Glomerular visceral epithelial cell (primary cell): ENCODE data around the gene PASD1.
"Not testable (repeated sequence)": the region's sequence is repeated elsewhere in the genome, so short reads cannot be mapped to it uniquely, and the experiment has no call there.

Experiments used
- DNase-seq: peaks from one replicate; pipeline ENCODE4 v3.0.0-alpha.2; 2016; ENCODE audit errors: extremely low spot score

Gene PASD1

GRCh38 chrX:151621422-151621821 lies 57.9 kb downstream of the PASD1 start:
- DNase-seq: no peak

- no peak for DNase-seq
These were observed 61.2 kb downstream of the PASD1 start for GRCh38 chrX:151624677-151625076.

- no peak for DNase-seq
These were observed 68.3 kb downstream of the PASD1 start for GRCh38 chrX:151631822-151632221.

GRCh38 chrX:151633157-151633556 lies 69.7 kb downstream of the PASD1 start:
- DNase-seq: no peak

GRCh38 chrX:151634937-151635336 lies 71.5 kb downstream of the PASD1 start:
- DNase-seq: no peak

- no peak for DNase-seq
These were observed 78.1 kb downstream of the PASD1 start for GRCh38 chrX:151641564-151641963.

- DNase-seq: no peak
These were observed 111.8 kb downstream of the PASD1 start for GRCh38 chrX:151675121-151675746.

GRCh38 chrX:151676196-151676595 lies 112.7 kb downstream of the PASD1 start:
- no peak for DNase-seq

- no peak for DNase-seq
These were observed 116.4 kb downstream of the PASD1 start for GRCh38 chrX:151679798-151680402.

GRCh38 chrX:151680805-151681204 lies 117.3 kb downstream of the PASD1 start:
- no peak for DNase-seq

GRCh38 chrX:151687635-151688034 lies 124.2 kb downstream of the PASD1 start:
- DNase-seq: no peak

GRCh38 chrX:151688695-151689094 lies 125.2 kb downstream of the PASD1 start:
- no peak for DNase-seq

GRCh38 chrX:151692825-151693224 lies 129.3 kb downstream of the PASD1 start:
- no peak for DNase-seq

- no peak for DNase-seq
These were observed 130.6 kb downstream of the PASD1 start for GRCh38 chrX:151694121-151694520.

- DNase-seq: no peak
These were observed 131.4 kb downstream of the PASD1 start, which contains the start of gene PRRG3 for GRCh38 chrX:151694661-151695582. Gene PRRG3, plus strand, starts transcription at chrX:151695458. Its CDS starts 3,357 bp downstream, at chrX:151698815.

- no peak for DNase-seq
These were observed 132.3 kb downstream of the PASD1 start for GRCh38 chrX:151695583-151696340.

- not testable (repeated sequence) for DNase-seq
These were observed 133.6 kb downstream of the PASD1 start for GRCh38 chrX:151697082-151697481.

GRCh38 chrX:151697522-151697921 lies 134.0 kb downstream of the PASD1 start:
- DNase-seq: no peak

- no peak for DNase-seq
These were observed 135.0 kb downstream of the PASD1 start for GRCh38 chrX:151698485-151698884.

- no peak for DNase-seq
These were observed 136.3 kb downstream of the PASD1 start for GRCh38 chrX:151699746-151700145.

GRCh38 chrX:151700581-151700980 lies 137.1 kb downstream of the PASD1 start:
- DNase-seq: no peak

- DNase-seq: no peak
These were observed 137.6 kb downstream of the PASD1 start for GRCh38 chrX:151701071-151701470.
